GM10266 (cell line): ENCODE data around the gene CA4.
A peak's percentile ranks its signal among the peaks of the same experiment; 100 is the strongest.

Source experiments
- DNase-seq: peaks from one replicate; pipeline ENCODE4 v3.0.0; 2012; ENCODE audit errors: extremely low spot score
- CTCF ChIP-seq: IDR thresholded peaks from 2 replicates; pipeline ENCODE4 v1.5.1; 2012; ENCODE audit warnings: mild to moderate bottlenecking, low read depth; ENCODE audit not compliant: control insufficient read depth, insufficient read depth; ENCODE audit errors: missing control alignments

CA4 gene

GRCh38 chr17:60161598-60162330 is 12.0 kb downstream of the CA4 start:
- peak; percentile 34 for DNase-seq
- no peak for TF ChIP-seq CTCF

- DNase-seq, result peak; percentile 20
- TF ChIP-seq CTCF, result peak; percentile 6
These were observed 13.5 kb downstream of the CA4 start for GRCh38 chr17:60163108-60163784.

GRCh38 chr17:60164164-60164563 is 14.4 kb downstream of the CA4 start:
- DNase-seq, result no peak
- TF ChIP-seq CTCF, result no peak

DNA sequence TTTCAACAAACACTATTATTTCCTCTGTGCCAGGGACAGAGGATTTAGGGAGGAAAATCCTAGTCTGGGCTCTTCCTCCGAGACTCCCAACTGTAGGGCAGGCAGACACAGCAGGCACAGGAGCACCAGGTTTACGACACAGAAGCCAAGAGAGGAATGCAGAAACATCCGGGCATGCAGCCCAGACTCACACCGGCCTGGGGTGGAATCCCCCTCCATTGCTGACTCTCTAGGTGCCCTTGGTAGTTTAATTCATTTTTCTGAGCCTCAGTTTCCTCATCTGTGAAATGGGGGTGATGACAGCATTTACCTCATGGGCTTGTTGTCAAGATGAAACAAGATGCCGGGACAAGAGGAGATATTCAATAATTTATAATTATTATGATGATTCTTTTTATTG is 14.9 kb downstream of the CA4 start:
- TF ChIP-seq CTCF, result no peak
- peak; percentile 3 for DNase-seq

DNA sequence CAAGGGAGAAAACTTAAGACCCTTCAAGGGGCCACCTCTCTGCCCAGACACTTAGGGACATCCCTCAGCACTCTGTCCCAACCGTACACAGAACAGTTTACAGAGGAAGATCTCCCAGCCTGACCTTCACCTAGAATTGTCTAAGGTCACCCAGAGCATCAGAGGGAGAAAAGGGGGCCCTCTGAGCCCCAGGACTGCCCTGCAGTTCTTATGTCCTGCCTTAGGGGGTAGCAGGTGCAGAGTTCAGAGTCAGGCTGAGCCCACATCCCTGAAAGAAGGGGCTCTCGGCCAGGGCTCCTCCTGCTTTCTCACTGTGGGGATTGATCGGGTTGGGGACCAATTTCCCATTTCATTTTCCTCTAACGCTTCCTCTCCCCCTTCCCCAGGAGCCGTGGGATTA is 15.4 kb downstream of the CA4 start:
- TF ChIP-seq CTCF, result no peak
- DNase-seq, result peak; percentile 4

- no peak for TF ChIP-seq CTCF
- peak; percentile 15 for DNase-seq
These were observed 16.2 kb downstream of the CA4 start for GRCh38 chr17:60165971-60166370.

- no peak for TF ChIP-seq CTCF
- DNase-seq, result no peak
These were observed 17.4 kb downstream of the CA4 start for GRCh38 chr17:60167065-60167741.
